GM23248 (cell line): ENCODE measurements around the gene KAZN.

Experiments
- EZH2 ChIP-seq: fragments of 200-600 bp; sonication (generic); IDR thresholded peaks from 2 replicates; pipeline ENCODE4 v1.6.1; 2018; ENCODE audit warnings: antibody characterized with exemption, mild to moderate bottlenecking; ENCODE audit not compliant: insufficient read depth, poor library complexity, severe bottlenecking
- EZH2phosphoT487 ChIP-seq: fragments of 200-600 bp; sonication (generic); IDR thresholded peaks from 2 replicates; pipeline ENCODE4 v1.6.1; 2018; ENCODE audit warnings: antibody characterized with exemption, moderate library complexity, mild to moderate bottlenecking, low read depth; ENCODE audit not compliant: insufficient read depth

DNA sequence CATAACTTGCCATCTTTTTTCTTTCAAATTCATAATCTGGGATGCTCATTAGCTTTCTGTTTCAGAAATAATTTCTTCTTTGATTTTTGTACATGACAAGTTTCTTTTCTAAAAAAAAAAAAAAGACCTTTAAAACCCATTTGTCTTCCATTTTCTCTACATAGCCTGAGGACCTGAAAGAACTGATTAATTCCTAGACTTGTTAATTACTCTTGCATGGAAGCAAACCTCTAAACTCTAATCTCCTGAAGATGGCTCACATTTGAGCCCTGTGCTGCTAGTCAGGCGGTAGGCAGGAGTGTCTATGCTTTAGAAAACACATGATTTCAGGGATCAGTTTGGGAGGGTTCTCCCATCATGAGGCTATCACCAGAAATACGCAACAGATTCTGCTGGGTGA is 152.0 kb downstream of the KAZN start:
- TF ChIP-seq EZH2 = no peak
- no peak for TF ChIP-seq EZH2phosphoT487
